Measurements from ENCODE around the gene GPANK1. TPM values are rescaled to one million over a fixed set of nuclear protein-coding genes. Genes with fewer than 3 reads are reported as not detected.

Gene GPANK1
- total RNA-seq, 3 donors from 2014 or later: 34.9 to 37.8 (median 37.5) TPM

DNA sequence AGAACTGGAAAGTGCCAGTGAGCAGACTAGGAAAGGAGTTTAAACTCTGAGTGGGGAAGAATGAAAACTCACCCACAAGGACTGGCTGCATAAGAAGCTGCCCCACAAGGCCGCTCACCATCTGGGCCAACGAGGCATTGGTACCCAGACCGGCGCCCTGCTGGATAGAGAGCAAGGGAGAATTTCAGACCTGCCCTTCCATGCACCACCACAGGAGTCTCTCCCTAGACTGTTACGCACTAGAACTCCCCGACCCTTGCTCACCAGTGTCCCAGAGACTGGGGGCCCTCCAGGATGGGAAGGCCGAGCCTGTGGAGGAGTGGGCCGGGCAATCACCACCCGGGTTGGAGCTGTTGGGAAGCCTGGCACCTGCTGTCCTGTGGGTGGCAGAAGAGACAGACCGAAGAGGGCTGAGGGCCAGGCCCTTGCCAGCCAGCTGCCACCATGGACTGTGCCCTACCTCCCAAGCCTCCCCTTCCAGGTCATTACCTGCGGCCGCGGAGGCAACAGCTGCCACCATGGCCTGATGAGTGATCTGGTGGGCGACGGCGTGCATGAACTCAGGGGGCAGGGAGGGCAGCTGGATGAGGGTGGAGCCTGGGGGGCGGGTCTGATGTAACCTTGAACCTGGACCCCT lies 20.9 kb downstream of the GPANK1 start:
- no peak overlapping the region for H3K4me3 Mint-ChIP-seq
- no peaks in the 10 kb centered on the region for H3K27me3 Mint-ChIP-seq (ENCODE audit: low read depth)
- no peaks in the 10 kb centered on the region for H3K9me3 Mint-ChIP-seq
- no peak for DNase-seq
- H3K36me3 Mint-ChIP-seq (ENCODE audit: insufficient read depth): peaks cover 33% of the 10 kb centered on the region
- peaks cover 5% of the 10 kb centered on the region for H3K4me1 Mint-ChIP-seq (ENCODE audit: low read depth)
- no peak for ATAC-seq

DNA sequence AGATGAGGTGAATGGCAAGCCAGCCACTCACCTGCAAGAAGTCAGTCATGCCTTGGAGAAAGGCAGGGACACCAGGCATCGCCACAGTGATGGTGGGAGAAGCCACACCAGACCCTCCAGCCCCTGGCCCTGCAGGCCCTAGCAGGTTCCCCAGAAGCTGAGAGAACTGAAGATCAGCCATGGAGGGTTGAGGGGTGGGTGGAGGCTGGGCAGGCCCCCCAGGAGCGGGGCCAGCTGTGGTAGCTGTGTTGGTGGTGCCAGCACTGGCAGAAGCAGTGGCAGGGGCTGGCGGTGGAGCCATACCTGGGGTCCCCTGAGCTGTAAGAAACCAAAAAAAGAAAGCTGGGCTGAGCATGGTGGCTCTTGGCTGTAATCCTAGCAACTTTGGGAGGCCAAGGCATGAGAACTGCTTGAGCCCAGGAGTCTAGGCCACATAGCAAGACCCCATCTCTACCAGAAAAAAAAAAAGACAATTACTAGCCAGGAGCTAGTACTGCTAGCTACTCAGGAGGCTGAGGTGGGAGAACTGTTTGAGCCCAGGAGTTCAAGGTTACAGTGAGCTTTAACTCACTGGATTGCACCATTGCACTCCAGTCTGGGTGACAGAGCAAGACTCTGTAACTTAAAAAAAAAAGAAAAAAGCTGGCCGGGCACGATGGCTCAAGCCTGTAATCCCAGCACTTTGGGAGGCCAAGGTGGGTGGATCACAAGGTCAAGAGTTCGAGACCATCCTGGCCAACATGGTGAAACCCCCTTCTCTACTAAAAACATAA lies 21.8 kb downstream of the GPANK1 start:
- Mint-ChIP-seq H3K9me3 (no peaks in the 10 kb centered on the region), H3K36me3 (ENCODE audit: insufficient read depth) (peaks cover 30% of the 10 kb centered on the region), H3K4me1 (ENCODE audit: low read depth) (peaks cover 5% of the 10 kb centered on the region), H3K27me3 (ENCODE audit: low read depth) (no peaks in the 10 kb centered on the region), H3K4me3 (no peak overlapping the region)
- DNase-seq (no peak), ATAC-seq (no peak)

DNA sequence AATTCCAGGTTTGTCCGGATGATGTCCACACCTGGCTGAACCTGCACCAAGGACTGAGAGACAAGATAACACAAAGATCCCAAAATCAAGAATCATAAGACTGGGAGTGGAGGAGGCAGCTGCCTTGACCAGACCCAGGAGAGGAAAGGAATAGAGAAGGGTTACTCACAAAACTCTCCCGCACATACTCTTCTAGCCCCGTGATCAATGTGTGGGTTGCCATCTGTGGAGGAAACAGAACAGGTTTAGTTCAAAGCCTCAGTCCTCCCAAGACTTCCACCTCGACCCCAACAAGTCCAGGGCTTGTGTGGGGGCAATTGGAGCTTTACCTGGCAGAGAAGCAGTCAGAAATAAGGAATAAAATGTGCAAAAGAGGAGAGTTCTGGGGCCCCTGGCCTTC lies 23.4 kb downstream of the GPANK1 start:
- DNase-seq (no peak), ATAC-seq (no peak)
- H3K36me3 Mint-ChIP-seq (ENCODE audit: insufficient read depth): peaks cover 30% of the 10 kb centered on the region
- H3K9me3 Mint-ChIP-seq: no peaks in the 10 kb centered on the region
- no peaks in the 10 kb centered on the region for H3K27me3 Mint-ChIP-seq (ENCODE audit: low read depth)
- peaks cover 5% of the 10 kb centered on the region for H3K4me1 Mint-ChIP-seq (ENCODE audit: low read depth)
- no peak overlapping the region for H3K4me3 Mint-ChIP-seq

DNA sequence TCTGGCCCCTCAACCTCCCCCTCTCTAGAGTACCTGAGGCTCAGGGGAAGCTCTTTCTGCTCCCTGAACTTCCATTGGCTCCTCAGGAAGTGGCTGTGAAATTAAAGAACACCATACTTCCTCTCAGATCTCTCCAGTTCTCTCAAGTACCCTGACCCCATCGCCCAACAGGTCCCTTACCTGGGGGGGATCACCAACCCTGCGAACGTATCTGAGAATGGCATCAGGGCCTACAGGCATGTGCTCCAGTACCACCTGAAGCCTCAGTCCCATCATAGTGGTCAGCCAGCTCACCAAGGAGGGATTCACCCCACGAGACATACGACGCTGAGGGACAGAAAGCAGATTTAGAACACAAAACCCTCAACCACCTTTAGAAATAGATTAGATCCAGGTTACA lies 24.2 kb downstream of the GPANK1 start:
- Mint-ChIP-seq H3K4me3 (no peak overlapping the region), H3K36me3 (ENCODE audit: insufficient read depth) (peaks cover 36% of the 10 kb centered on the region), H3K4me1 (ENCODE audit: low read depth) (peaks cover 5% of the 10 kb centered on the region), H3K9me3 (no peaks in the 10 kb centered on the region), H3K27me3 (ENCODE audit: low read depth) (no peaks in the 10 kb centered on the region)
- no peak for ATAC-seq
- DNase-seq: no peak

DNA sequence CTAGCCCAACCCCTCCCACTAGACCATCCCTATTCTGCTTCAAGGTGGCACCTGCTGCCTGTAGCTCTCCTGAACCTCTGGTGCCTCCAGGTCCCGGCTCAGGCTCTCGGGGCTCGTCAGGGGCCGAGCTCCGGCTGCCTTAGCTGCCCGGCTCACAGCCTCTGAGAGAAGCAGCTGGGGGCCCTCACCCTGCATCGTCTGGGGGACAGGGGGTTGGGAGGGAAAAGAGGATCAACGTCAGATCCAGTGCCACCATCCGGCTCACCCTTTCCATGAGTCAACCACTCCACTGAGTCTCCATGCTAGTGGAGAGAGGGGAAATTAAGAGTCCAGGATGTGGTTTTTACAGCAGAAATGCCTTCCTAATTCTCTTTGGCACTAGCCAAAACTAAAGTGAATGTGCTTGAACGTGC lies 25.3 kb downstream of the GPANK1 start:
- Mint-ChIP-seq H3K27me3 (ENCODE audit: low read depth) (no peaks in the 10 kb centered on the region), H3K4me3 (no peak overlapping the region), H3K4me1 (ENCODE audit: low read depth) (peaks cover 5% of the 10 kb centered on the region), H3K9me3 (no peaks in the 10 kb centered on the region), H3K36me3 (ENCODE audit: insufficient read depth) (peaks cover 35% of the 10 kb centered on the region)
- ATAC-seq (peak in 1 of 2 donors; percentile 30), DNase-seq (no peak)

DNA sequence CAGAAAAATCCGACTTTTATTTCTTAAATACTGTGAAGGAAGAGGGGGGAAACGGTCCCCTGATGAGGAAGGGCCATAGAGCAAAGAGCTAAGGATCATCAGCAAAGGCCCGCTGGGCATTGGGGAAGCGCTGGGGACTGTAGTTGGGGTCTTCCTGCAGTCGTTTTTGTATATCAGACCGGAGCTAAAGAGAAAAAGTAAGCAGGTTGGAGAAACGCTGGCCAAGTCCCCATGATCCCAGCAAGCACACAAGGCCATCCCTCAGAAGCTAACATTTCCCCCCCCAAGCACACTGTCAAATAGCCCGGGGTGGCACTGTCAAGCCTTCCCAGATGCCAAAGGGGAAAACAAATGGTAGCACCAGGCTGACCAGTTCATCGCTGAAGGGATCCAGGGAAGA lies 25.8 kb downstream of the GPANK1 start:
- Mint-ChIP-seq H3K36me3 (ENCODE audit: insufficient read depth) (peaks cover 37% of the 10 kb centered on the region), H3K27me3 (ENCODE audit: low read depth) (no peaks in the 10 kb centered on the region), H3K9me3 (no peaks in the 10 kb centered on the region), H3K4me1 (ENCODE audit: low read depth) (peaks cover 5% of the 10 kb centered on the region), H3K4me3 (no peak overlapping the region)
- ATAC-seq: peak in 1 of 2 donors; percentile 8
- DNase-seq: no peak

DNA sequence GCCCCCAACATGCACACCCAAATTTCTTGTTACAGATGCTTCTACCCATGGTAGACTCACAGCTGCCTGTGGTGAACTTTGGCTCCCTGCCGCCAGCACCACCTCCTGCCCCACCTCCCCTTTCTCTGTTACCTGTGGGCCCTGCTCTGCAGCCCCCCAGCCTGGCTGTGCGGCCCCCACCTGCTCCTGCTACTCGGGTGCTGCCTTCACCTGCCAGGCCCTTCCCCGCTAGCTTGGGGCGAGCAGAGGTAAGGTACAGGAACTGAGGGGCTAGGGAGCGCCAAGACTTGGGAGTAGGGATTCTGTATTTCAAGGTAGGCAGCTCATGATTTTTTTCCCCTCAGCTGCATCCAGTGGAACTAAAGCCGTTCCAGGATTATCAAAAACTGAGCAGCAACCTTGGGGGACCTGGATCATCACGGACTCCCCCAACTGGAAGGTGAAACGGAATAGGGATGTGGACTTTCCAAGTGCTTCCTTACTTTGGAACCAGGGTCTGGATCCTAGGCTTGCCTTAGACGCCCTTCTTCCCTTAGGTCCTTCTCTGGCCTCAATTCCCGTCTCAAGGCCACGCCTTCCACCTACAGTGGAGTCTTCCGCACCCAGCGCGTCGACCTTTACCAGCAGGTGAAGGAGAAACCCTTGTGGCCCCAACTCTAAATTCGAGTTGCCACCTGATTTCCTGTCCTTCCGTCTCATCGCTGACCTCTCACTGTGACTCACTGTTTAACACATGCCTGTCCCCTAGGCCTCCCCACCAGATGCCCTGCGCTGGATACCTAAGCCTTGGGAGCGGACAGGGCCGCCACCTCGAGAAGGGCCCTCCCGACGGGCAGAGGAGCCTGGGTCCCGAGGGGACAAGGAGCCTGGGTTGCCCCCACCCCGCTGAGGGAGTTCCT lies 27.9 kb downstream of the GPANK1 start:
- Mint-ChIP-seq H3K9me3 (no peaks in the 10 kb centered on the region), H3K27me3 (ENCODE audit: low read depth) (no peaks in the 10 kb centered on the region), H3K36me3 (ENCODE audit: insufficient read depth) (peaks cover 43% of the 10 kb centered on the region), H3K4me3 (no peak overlapping the region), H3K4me1 (ENCODE audit: low read depth) (peaks cover 5% of the 10 kb centered on the region)
- DNase-seq (no peak), ATAC-seq (no peak)

DNA sequence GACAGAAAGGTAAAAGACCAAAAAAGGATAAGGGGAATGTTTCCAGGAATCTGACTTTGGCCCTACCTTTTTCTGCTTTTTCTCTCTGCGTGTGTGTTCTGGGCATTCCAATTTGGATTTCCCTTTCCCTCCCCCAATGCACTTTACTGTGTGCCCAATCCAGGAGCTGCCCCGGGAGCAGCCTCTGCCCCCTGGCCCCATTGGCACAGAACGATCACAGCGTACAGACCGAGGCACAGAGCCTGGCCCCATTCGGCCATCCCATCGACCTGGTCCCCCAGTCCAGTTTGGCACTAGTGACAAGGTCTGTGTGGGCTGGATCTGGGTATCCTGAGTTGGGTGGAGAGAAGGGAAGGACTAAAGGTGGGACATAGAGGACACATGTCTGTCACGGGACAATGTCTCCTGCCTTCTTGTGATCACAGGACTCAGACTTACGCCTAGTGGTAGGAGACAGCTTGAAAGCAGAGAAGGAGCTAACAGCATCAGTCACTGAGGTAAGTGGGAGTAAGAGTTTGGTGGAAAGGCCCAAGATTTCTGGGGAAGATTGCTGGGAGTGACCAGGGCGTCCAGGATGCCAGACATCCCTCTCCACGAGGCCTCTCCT lies 29.7 kb downstream of the GPANK1 start:
- peaks cover 5% of the 10 kb centered on the region for H3K4me1 Mint-ChIP-seq (ENCODE audit: low read depth)
- H3K36me3 Mint-ChIP-seq (ENCODE audit: insufficient read depth): peaks cover 45% of the 10 kb centered on the region
- ATAC-seq: no peak
- no peak for DNase-seq
- no peaks in the 10 kb centered on the region for H3K27me3 Mint-ChIP-seq (ENCODE audit: low read depth)
- H3K9me3 Mint-ChIP-seq: no peaks in the 10 kb centered on the region
- no peak overlapping the region for H3K4me3 Mint-ChIP-seq

DNA sequence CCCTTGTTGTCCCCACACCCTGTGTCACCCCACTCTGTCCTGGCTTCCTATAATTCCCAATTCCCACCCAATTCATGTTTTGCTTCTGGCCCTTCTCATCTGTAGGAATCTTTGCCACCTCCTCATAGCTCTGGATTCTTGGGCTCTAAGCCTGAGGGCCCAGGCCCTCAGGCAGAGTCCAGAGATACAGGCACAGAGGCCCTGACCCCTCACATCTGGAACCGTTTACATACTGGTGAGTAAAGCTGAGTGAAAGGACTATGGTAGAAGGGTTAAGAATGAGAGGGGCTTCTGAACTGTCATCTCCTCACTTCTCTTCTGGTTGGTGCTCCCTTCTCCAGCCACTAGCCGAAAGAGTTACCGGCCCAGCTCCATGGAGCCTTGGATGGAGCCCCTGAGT lies 30.7 kb downstream of the GPANK1 start:
- DNase-seq: no peak
- Mint-ChIP-seq H3K27me3 (ENCODE audit: low read depth) (no peaks in the 10 kb centered on the region), H3K4me1 (ENCODE audit: low read depth) (no peaks in the 10 kb centered on the region), H3K9me3 (no peaks in the 10 kb centered on the region), H3K4me3 (no peak overlapping the region), H3K36me3 (ENCODE audit: insufficient read depth) (peaks cover 43% of the 10 kb centered on the region)
- ATAC-seq: no peak

DNA sequence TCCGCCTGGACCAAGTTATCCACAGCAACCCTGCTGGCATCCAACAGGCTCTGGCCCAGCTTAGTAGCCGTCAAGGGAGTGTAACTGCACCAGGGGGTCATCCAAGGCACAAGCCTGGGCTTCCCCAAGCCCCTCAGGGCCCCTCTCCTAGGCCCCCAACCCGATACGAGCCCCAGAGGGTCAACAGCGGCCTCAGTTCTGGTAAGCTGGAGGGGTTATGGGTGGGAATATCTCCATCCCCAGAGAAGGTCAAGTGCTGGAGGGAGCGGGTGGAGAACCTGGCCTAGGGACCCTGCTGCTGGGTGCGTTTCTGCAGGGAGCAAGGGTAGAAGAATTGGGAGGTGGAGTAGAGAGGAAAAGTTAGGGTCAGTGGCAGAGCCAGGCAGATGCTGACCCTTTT lies 31.4 kb downstream of the GPANK1 start:
- no peaks in the 10 kb centered on the region for H3K4me1 Mint-ChIP-seq (ENCODE audit: low read depth)
- ATAC-seq (no peak), DNase-seq (no peak)
- H3K4me3 Mint-ChIP-seq: no peak overlapping the region
- H3K9me3 Mint-ChIP-seq: no peaks in the 10 kb centered on the region
- no peaks in the 10 kb centered on the region for H3K27me3 Mint-ChIP-seq (ENCODE audit: low read depth)
- peaks cover 42% of the 10 kb centered on the region for H3K36me3 Mint-ChIP-seq (ENCODE audit: insufficient read depth)

DNA sequence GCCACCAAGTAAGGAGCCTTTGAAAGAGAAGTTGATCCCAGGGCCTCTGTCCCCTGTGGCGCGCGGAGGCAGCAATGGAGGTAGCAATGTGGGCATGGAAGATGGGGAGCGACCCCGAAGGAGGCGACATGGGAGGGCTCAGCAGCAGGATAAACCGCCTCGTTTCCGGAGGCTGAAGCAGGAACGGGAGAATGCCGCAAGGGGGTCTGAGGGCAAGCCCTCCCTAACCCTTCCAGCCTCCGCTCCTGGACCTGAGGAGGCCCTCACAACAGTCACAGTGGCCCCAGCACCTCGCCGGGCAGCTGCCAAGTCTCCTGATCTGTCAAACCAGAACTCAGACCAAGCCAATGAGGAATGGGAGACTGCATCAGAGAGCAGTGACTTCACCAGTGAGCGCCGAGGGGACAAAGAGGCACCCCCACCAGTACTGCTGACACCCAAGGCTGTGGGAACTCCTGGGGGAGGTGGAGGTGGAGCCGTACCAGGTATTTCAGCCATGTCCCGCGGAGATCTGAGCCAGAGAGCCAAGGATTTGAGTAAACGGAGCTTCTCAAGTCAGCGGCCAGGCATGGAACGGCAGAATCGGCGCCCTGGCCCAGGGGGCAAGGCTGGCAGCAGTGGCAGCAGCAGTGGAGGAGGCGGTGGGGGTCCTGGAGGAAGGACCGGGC lies 32.4 kb downstream of the GPANK1 start:
- Mint-ChIP-seq H3K4me3 (no peak overlapping the region), H3K9me3 (no peaks in the 10 kb centered on the region)

DNA sequence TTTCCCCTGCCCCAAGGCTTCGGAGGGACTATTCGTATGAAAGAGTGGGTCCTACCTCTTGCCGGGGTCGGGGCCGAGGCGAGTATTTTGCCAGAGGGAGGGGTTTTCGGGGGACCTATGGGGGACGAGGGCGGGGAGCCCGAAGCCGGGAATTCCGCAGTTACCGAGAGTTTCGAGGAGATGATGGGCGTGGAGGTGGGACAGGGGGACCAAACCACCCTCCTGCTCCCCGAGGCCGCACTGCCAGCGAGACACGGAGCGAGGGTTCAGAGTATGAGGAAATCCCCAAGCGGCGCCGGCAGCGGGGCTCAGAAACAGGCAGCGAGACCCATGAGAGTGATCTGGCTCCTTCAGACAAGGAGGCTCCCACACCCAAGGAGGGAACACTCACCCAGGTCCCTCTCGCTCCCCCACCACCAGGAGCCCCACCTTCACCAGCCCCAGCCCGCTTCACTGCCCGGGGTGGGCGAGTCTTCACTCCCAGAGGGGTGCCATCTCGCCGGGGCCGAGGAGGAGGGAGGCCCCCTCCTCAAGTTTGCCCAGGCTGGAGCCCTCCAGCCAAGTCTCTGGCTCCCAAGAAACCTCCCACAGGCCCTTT lies 33.0 kb downstream of the GPANK1 start:
- H3K36me3 Mint-ChIP-seq (ENCODE audit: insufficient read depth): peaks cover 50% of the 10 kb centered on the region
- no peaks in the 10 kb centered on the region for H3K4me1 Mint-ChIP-seq (ENCODE audit: low read depth)
- DNase-seq: no peak
- no peaks in the 10 kb centered on the region for H3K9me3 Mint-ChIP-seq
- H3K4me3 Mint-ChIP-seq: no peak overlapping the region
- no peak for ATAC-seq
- H3K27me3 Mint-ChIP-seq (ENCODE audit: low read depth): no peaks in the 10 kb centered on the region

More for the DNA sequence above, 32.4 kb downstream of the GPANK1 start:
- no peaks in the 10 kb centered on the region for H3K4me1 Mint-ChIP-seq (ENCODE audit: low read depth)
- ATAC-seq (no peak), DNase-seq (no peak)
- no peaks in the 10 kb centered on the region for H3K27me3 Mint-ChIP-seq (ENCODE audit: low read depth)
- H3K36me3 Mint-ChIP-seq (ENCODE audit: insufficient read depth): peaks cover 51% of the 10 kb centered on the region

DNA sequence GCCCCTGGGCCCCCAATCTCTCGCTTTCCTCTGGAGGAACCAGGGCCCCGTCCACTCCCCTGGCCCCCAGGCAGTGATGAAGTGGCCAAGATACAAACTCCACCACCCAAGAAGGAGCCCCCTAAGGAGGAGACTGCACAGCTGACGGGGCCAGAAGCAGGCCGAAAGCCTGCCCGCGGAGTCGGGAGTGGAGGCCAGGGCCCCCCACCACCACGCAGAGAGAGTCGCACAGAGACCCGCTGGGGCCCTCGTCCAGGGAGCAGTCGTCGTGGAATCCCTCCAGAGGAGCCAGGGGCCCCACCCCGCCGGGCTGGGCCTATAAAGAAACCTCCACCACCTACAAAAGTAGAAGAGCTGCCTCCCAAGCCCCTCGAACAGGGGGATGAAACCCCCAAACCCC lies 33.6 kb downstream of the GPANK1 start:
- ATAC-seq: no peak
- DNase-seq: no peak
- Mint-ChIP-seq H3K27me3 (ENCODE audit: low read depth) (no peaks in the 10 kb centered on the region), H3K9me3 (no peaks in the 10 kb centered on the region), H3K36me3 (ENCODE audit: insufficient read depth) (peaks cover 52% of the 10 kb centered on the region), H3K4me3 (no peak overlapping the region), H3K4me1 (ENCODE audit: low read depth) (peaks cover 2% of the 10 kb centered on the region)
